ENCODE data around the gene ADD3.

- no peak for TF ChIP-seq CTCF (IDR thresholded peaks at IDR 0.05; ENCODE audit: poor library complexity)
- no peak for TF ChIP-seq EZH2phosphoT487 (IDR thresholded peaks at IDR 0.05; ENCODE audit: low read depth, severe bottlenecking, unreplicated experiment)
Observed at GRCh38 chr10:109972372-109973001, 35.3 kb upstream of the ADD3 start.

Data from hepatocyte (in vitro differentiated cells).